H1 (cell line): ENCODE data around the gene XNDC1N. TPM values are rescaled to one million over a fixed set of nuclear protein-coding genes. Genes with fewer than 3 reads are reported as not detected.

Experiments used
- BRCA1 ChIP-seq: IDR thresholded peaks from 2 replicates; pipeline ENCODE4 v1.6.1; 2012; ENCODE audit warnings: low read depth, low read length, improper control_type of control experiment
- polyA plus RNA-seq, 7 experiments: library from polyadenylated mRNA; depleted of rRNA in 3 of 7; stranded (reverse) in 5 of 7; unstranded in 2 of 7; fragments of >200 nt in 5 of 7; fragments of 200-250 nt in 2 of 7; gene quantifications; 1 replicate in 5 of 7; 2 replicates in 1 of 7; 4 replicates in 1 of 7; pipeline versions ENCODE4 v1.2.1 to v1.2.3, GENCODE V29; 2011 to 2013; ENCODE audit warnings: missing spikeins in 2 of 7, mixed read lengths in 2 of 7
- total RNA-seq: library from RNA; stranded (reverse); fragmentation: NEBNext Ultra II Directional; extraction: Animal tissue kit (Norgen Biotek cat#: 25700); gene quantifications from 2 replicates; pipeline ENCODE4 v1.2.1, GENCODE V29; 2021

Gene XNDC1N
- total and polyA plus RNA-seq, 2 of the 8 experiments (the other 6 are each of a cell fraction or from before 2014, with no cell fraction given): 5.8 to 7.5 TPM

DNA sequence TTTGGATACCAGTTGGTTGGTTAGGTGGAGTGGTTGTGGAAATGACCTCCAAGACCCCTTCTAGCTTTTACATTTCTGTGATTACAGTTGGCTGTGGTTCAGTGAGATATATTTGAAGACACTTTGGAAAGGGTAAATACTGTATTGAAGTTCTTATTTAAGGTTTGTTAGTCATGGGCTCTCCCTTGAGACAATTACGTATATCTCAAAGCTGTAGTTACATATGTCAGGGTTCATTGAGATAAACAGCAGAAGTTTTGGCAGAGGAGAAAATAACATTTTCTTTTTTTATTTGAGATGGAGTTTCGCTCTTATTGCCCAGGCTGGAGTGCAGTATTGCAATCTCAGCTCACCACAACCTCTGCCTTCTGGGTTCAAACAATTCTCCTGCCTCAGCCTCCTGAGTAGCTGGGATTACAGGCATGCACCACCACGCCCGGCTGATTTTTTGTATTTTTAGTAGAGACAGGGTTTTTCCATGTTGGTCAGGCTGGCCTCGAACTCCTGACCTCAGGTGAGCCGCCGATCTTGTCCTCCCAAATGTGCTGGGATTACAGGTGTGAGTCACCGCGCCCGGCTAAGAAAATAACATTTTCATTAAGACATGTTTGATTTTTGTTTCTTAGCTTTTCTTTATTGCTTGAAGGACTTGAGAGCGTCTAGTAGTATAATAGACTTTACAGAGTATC lies 2.3 kb upstream of the XNDC1N start (continued):
- TF ChIP-seq BRCA1: no peak
